Measurements from ENCODE around the gene ZNF202. TPM values are rescaled to one million over a fixed set of nuclear protein-coding genes. Genes with fewer than 3 reads are reported as not detected.

ZNF202 gene
- total and polyA plus RNA-seq, 2 of the 13 experiments (the other 11 are each of a cell fraction or from before 2014, with no cell fraction given), result 7.7 to 7.9 TPM

DNA sequence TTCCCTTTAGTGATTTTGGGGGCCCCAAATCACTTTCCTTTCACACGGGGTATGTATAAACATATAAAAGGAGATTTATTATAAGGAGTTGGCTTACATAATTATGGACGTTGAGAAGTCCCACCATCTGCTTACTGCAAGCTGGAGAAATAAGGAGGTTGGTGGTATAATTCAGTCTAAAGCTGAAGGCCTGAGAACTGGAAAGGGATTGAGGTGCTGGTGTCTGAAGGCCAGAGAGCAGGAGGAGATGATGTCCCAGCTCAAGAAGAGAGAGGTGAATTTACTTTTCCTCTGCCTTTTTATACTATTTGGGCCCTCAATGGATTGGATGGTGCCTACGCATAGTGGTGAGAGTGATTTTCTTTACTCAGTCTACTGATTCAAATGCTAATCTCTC, 1.3 kb upstream of the ZNF202 start:
- Histone ChIP-seq H3K79me2 (ENCODE audit: insufficient read depth, low read length) (peaks cover 28% of the 10 kb centered on the region), H3K36me3 (replicated peaks in 1 of 2; ENCODE audit: control insufficient read depth in 1 of 2, insufficient read depth in 2 of 2, low read length in 2 of 2) (peaks cover 1 to 12% of the 10 kb centered on the region in 2 experiments; a peak in 3 of 5 replicates), H4K20me1 (ENCODE audit: insufficient read depth, low read length) (no peaks in the 10 kb centered on the region), H3K9me3 (ENCODE audit: low read length) (no peaks in the 10 kb centered on the region), H3K27me3 (ENCODE audit: control insufficient read depth in 1 of 2, insufficient read depth in 2 of 2, low read length in 2 of 2) (peaks cover 0 to 3% of the 10 kb centered on the region in 2 experiments; a peak in 1 of 5 replicates), H3K9ac (ENCODE audit: insufficient read depth, low read depth, low read length) (no peak overlapping the region), H3K4me1 (ENCODE audit: insufficient read depth, low read length) (peaks cover 23% of the 10 kb centered on the region), H3K4me2 (ENCODE audit: low read depth, low read length) (0 out of 2 replicates have a peak overlapping the region, but pooled peaks have one; percentile 81), H3K27ac (ENCODE audit: extremely low read length, insufficient read depth, low read length) (no peak overlapping the region), H2AFZ (ENCODE audit: low read length) (peak overlapping the region; percentile 38), H3K4me3 (replicated peaks in 1 of 3; ENCODE audit: insufficient read depth in 1 of 3, low read depth in 2 of 3, low read length in 3 of 3) (no peak overlapping the region)
- no TSS peak for BruUV-seq (replicated peaks)
- in situ Hi-C loops (cut with HindIII; ENCODE audit: extremely low pct_ligation_motif_present, low pct_unique_long_range_greater_than_20kb), result no loop called here
- DNase-seq (ENCODE audit: low spot score) (no peak), FAIRE-seq (no peak), ATAC-seq (no peak)
- ChIA-PET CTCF (ENCODE audit: low intra/inter-chr PET ratio, low total read pairs) (no interaction called here), POLR2A (interaction anchor here (0.6 kb wide), 1 partner anchor 1831 kb away, joined by 3 read pairs; no protein-coding TSS in a partner anchor)
- 87% methylated on average over 3 of the region's 3 CpGs for WGBS (ENCODE audit: low lambda C conversion rate)
- TF ChIP-seq ZNF704 (CRISPR knock-in tag; IDR thresholded peaks at IDR 0.05; ENCODE audit: borderline replicate concordance), result no peak
- no peak for TF ChIP-seq ZNF879 (CRISPR knock-in tag; IDR thresholded peaks at IDR 0.05)
- TF ChIP-seq HNRNPL (IDR thresholded peaks at IDR 0.05; ENCODE audit: low read depth, low read length), result no peak
- TF ChIP-seq, protein P1, sequence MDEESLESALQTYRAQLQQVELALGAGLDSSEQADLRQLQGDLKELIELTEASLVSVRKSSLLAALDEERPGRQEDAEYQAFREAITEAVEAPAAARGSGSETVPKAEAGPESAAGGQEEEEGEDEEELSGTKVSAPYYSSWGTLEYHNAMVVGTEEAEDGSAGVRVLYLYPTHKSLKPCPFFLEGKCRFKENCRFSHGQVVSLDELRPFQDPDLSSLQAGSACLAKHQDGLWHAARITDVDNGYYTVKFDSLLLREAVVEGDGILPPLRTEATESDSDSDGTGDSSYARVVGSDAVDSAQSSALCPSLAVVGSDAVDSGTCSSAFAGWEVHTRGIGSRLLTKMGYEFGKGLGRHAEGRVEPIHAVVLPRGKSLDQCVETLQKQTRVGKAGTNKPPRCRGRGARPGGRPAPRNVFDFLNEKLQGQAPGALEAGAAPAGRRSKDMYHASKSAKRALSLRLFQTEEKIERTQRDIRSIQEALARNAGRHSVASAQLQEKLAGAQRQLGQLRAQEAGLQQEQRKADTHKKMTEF (CRISPR knock-in tag; IDR thresholded peaks at IDR 0.05), result no peak
- TF ChIP-seq ZSCAN22 (CRISPR knock-in tag; IDR thresholded peaks at IDR 0.05), result no peak
- TF ChIP-seq PAXIP1 (CRISPR knock-in tag; conservative IDR thresholded peaks at IDR 0.05), result no peak
- TF ChIP-seq PTBP1 (IDR thresholded peaks at IDR 0.05; ENCODE audit: low read depth, low read length, poor library complexity, severe bottlenecking), result no peak
- TF ChIP-seq ZNF3 (CRISPR knock-in tag; IDR thresholded peaks at IDR 0.05), result no peak
- no peak for TF ChIP-seq ZNF343 (CRISPR knock-in tag; IDR thresholded peaks at IDR 0.05)
- no peak for TF ChIP-seq ZNF883 (CRISPR knock-in tag; IDR thresholded peaks at IDR 0.05; ENCODE audit: not compliant biosample characterization)
- no peak for TF ChIP-seq ZNF234 (CRISPR knock-in tag; conservative IDR thresholded peaks at IDR 0.05)
- no peak for TF ChIP-seq FOXM1 (CRISPR knock-in tag; IDR thresholded peaks at IDR 0.05)
- TF ChIP-seq NFRKB (IDR thresholded peaks at IDR 0.05), result no peak
- no peak for TF ChIP-seq DNMT3B (CRISPR knock-in tag; conservative IDR thresholded peaks at IDR 0.05)
- no peak for TF ChIP-seq KLF9 (CRISPR knock-in tag; IDR thresholded peaks at IDR 0.05; ENCODE audit: low read depth)
- intact Hi-C loops (cut with micrococcal nuclease; ENCODE audit: unreplicated experiment), result loop anchor here (5.0 kb wide), 1 partner anchor 1000 kb away; no protein-coding TSS in a partner anchor
